Mesenchymal stem cell (in vitro differentiated cells and primary cell): ENCODE measurements around the gene YIPF4.
A peak's percentile ranks its signal among the peaks of the same experiment; 100 is the strongest.

Source experiments
- DNase-seq: peaks from one replicate; pipeline ENCODE4 v3.0.0-alpha.2; 2013
- H2AFZ ChIP-seq: one replicate; pipeline ENCODE4 v1.6.1; 2013; ENCODE audit warnings: low read depth, mild to moderate bottlenecking, control low read depth, inconsistent platforms, low read length, moderate library complexity
- H2AK5ac ChIP-seq: 2 replicates; pipeline ENCODE4 v1.6.1; 2013; ENCODE audit warnings: low read length, moderate library complexity, mild to moderate bottlenecking, inconsistent platforms; ENCODE audit not compliant: severe bottlenecking
- H2BK120ac ChIP-seq: one replicate; pipeline ENCODE4 v1.6.1; 2013; ENCODE audit warnings: low read depth, mild to moderate bottlenecking, inconsistent platforms, low read length, moderate library complexity
- H2BK12ac ChIP-seq, 2 experiments: one replicate each; pipeline ENCODE4 v1.6.1; 2013; ENCODE audit warnings: inconsistent platforms in 2 of 2, low read length in 2 of 2, mild to moderate bottlenecking in 2 of 2, moderate library complexity in 2 of 2, control low read depth in 1 of 2
- H2BK15ac ChIP-seq: one replicate; pipeline ENCODE4 v1.6.1; 2013; ENCODE audit warnings: mild to moderate bottlenecking, low read depth, inconsistent platforms; ENCODE audit not compliant: poor library complexity, severe bottlenecking
- H2BK5ac ChIP-seq: 2 replicates; pipeline ENCODE4 v1.6.1; 2013; ENCODE audit warnings: low read depth, mild to moderate bottlenecking, low read length, control low read depth, inconsistent platforms; ENCODE audit not compliant: poor library complexity, severe bottlenecking
- H3K14ac ChIP-seq, 2 experiments: one replicate each; pipeline ENCODE4 v1.6.1; 2013; ENCODE audit warnings: inconsistent platforms in 2 of 2, low read length in 2 of 2, control low read depth in 1 of 2, mild to moderate bottlenecking in 1 of 2, moderate library complexity in 1 of 2
- H3K18ac ChIP-seq, 2 experiments: one replicate each; pipeline ENCODE4 v1.6.1; 2013; ENCODE audit warnings: inconsistent platforms in 2 of 2, low read length in 2 of 2, control low read depth in 1 of 2, low read depth in 1 of 2, mild to moderate bottlenecking in 1 of 2
- H3K23ac ChIP-seq, 2 experiments: one replicate each; pipeline ENCODE4 v1.6.1; 2013; ENCODE audit warnings: inconsistent platforms in 2 of 2, low read length in 2 of 2, mild to moderate bottlenecking in 2 of 2, moderate library complexity in 2 of 2, control low read depth in 1 of 2
- H3K27ac ChIP-seq: 2 replicates; pipeline ENCODE4 v1.5.1; 2013; ENCODE audit warnings: mild to moderate bottlenecking, moderate library complexity, low read length, control low read depth, inconsistent platforms; ENCODE audit not compliant: poor library complexity, severe bottlenecking
- H3K27me3 ChIP-seq, 2 experiments: 2 replicates each; pipeline versions ENCODE4 v1.6.1 to v1.7.0; 2013; ENCODE audit warnings: low read length in 2 of 2, mild to moderate bottlenecking in 2 of 2, moderate library complexity in 2 of 2, control low read depth in 1 of 2, inconsistent platforms in 1 of 2; ENCODE audit not compliant: control insufficient read depth in 1 of 2, insufficient read depth in 1 of 2
- H3K36me3 ChIP-seq, 2 experiments: 2 replicates each; pipeline versions ENCODE4 v1.6.1 to v1.7.0; 2013; ENCODE audit warnings: low read length in 2 of 2, control low read depth in 1 of 2, inconsistent platforms in 1 of 2, low read depth in 1 of 2, mild to moderate bottlenecking in 1 of 2; ENCODE audit not compliant: insufficient read depth in 2 of 2, control insufficient read depth in 1 of 2
- H3K4ac ChIP-seq, 2 experiments: one replicate each; pipeline ENCODE4 v1.6.1; 2013; ENCODE audit warnings: inconsistent platforms in 2 of 2, low read length in 2 of 2, mild to moderate bottlenecking in 2 of 2, moderate library complexity in 2 of 2, control low read depth in 1 of 2, low read depth in 1 of 2
- H3K4me1 ChIP-seq: 2 replicates; pipeline ENCODE4 v1.6.1; 2013; ENCODE audit warnings: low read depth, low read length, control low read depth; ENCODE audit not compliant: control insufficient read depth, insufficient read depth
- H3K4me2 ChIP-seq: 2 replicates; pipeline ENCODE4 v1.6.1; 2013; ENCODE audit warnings: low read length, mild to moderate bottlenecking, inconsistent platforms; ENCODE audit not compliant: poor library complexity, severe bottlenecking
- H3K4me3 ChIP-seq, 2 experiments: 2 replicates each; pipeline versions ENCODE4 v1.5.1 to v1.7.0; 2013; ENCODE audit warnings: low read length in 2 of 2, mild to moderate bottlenecking in 2 of 2, control low read depth in 1 of 2, low read depth in 1 of 2; ENCODE audit not compliant: insufficient read depth in 1 of 2
- H3K79me1 ChIP-seq: replicated peaks from 2 replicates; pipeline ENCODE4 v1.6.1; 2013; ENCODE audit warnings: mild to moderate bottlenecking, control low read depth, low read length, inconsistent platforms; ENCODE audit not compliant: poor library complexity, severe bottlenecking
- H3K9ac ChIP-seq: 2 replicates; pipeline ENCODE4 v1.7.0; 2013; ENCODE audit warnings: mild to moderate bottlenecking, low read length, moderate library complexity
- H3K9me3 ChIP-seq: 2 replicates; pipeline ENCODE4 v1.7.0; 2013; ENCODE audit warnings: mild to moderate bottlenecking, low read length; ENCODE audit not compliant: control insufficient read depth
- H4K8ac ChIP-seq: one replicate; pipeline ENCODE4 v1.6.1; 2013; ENCODE audit warnings: inconsistent platforms, mild to moderate bottlenecking, low read length, moderate library complexity
- H4K91ac ChIP-seq: one replicate; pipeline ENCODE4 v1.6.1; 2013; ENCODE audit warnings: mild to moderate bottlenecking, low read length, inconsistent platforms
- WGBS: methylation state at CpG from one replicate; pipeline ENCODE4 v1.1.7; 2013; ENCODE audit warnings: mixed read lengths; 5-methylcytosine and 5-hydroxymethylcytosine counted together

Gene YIPF4

GRCh38 chr2:32356681-32357317, 79.1 kb downstream of the YIPF4 start, which contains the start of gene BIRC6:
Gene BIRC6 (plus strand): TSS chr2:32357023. CDS start chr2:32357162, 139 bp downstream.
- Histone ChIP-seq H3K79me1 (no peaks in the 10 kb centered on the region), H2AK5ac (peak within 1 kb of the TSS; percentile 17), H3K4ac (peak within 1 kb of the TSS; percentile 91 to 93), H2BK12ac (peak within 1 kb of the TSS in 1 of 2 experiments; percentile 70), H3K36me3 (peaks cover 0 to 7% of the 10 kb centered on the region in 2 experiments), H3K4me3 (peak within 1 kb of the TSS; percentile 96 to 99), H3K23ac (peak within 1 kb of the TSS; percentile 83 to 99), H4K91ac (peak within 1 kb of the TSS; percentile 99), H3K27me3 (no peaks in the 10 kb centered on the region), H3K18ac (peak within 1 kb of the TSS; percentile 100), H2AFZ (peak within 1 kb of the TSS; percentile 83), H3K9ac (peak within 1 kb of the TSS; percentile 94), H3K27ac (peak within 1 kb of the TSS; percentile 97), H3K14ac (peak within 1 kb of the TSS; percentile 92 to 99), H3K9me3 (no peaks in the 10 kb centered on the region), H3K4me2 (peak within 1 kb of the TSS; percentile 86), H4K8ac (peak within 1 kb of the TSS; percentile 99), H2BK5ac (peak within 1 kb of the TSS; percentile 92), H3K4me1 (peaks cover 3% of the 10 kb centered on the region), H2BK15ac (peak within 1 kb of the TSS; percentile 95), H2BK120ac (peak within 1 kb of the TSS; percentile 77)
- peak; percentile 98 for DNase-seq
- under 1% methylated on average over 70 of the region's 76 CpGs for WGBS

GRCh38 chr2:32357318-32358110, 79.8 kb downstream of the YIPF4 start:
- Histone ChIP-seq H2BK15ac (peak overlapping the region; percentile 95), H3K36me3 (peaks cover 0 to 9% of the 10 kb centered on the region in 2 experiments), H3K79me1 (no peaks in the 10 kb centered on the region), H2AFZ (peak overlapping the region; percentile 83), H2AK5ac (peak overlapping the region; percentile 17), H3K4me1 (peaks cover 3% of the 10 kb centered on the region), H3K27me3 (no peaks in the 10 kb centered on the region), H3K9me3 (no peaks in the 10 kb centered on the region), H3K23ac (peak overlapping the region in 1 of 2 experiments; percentile 66), H2BK12ac (peak overlapping the region in 1 of 2 experiments; percentile 70), H3K4me2 (peak overlapping the region; percentile 74), H2BK120ac (peak overlapping the region; percentile 69), H4K91ac (peak overlapping the region; percentile 97), H3K4me3 (peak overlapping the region; percentile 96 to 99), H3K9ac (peak overlapping the region; percentile 94), H3K27ac (peak overlapping the region; percentile 84), H3K14ac (peak overlapping the region in 1 of 2 experiments; percentile 99), H4K8ac (peak overlapping the region; percentile 81), H3K18ac (peak overlapping the region; percentile 58 to 100), H3K4ac (peak overlapping the region; percentile 61 to 75), H2BK5ac (peak overlapping the region; percentile 39)
- 1% methylated on average over 42 of the region's 65 CpGs for WGBS
- DNase-seq, result peak; percentile 60

GRCh38 chr2:32358111-32358482, 80.4 kb downstream of the YIPF4 start:
- Histone ChIP-seq H3K18ac (peak overlapping the region in 1 of 2 experiments; percentile 28), H3K23ac (no peak overlapping the region), H2BK12ac (peak overlapping the region in 1 of 2 experiments; percentile 64), H3K4me3 (peak overlapping the region; percentile 96 to 99), H3K36me3 (peaks cover 0 to 9% of the 10 kb centered on the region in 2 experiments), H4K91ac (no peak overlapping the region), H2AFZ (no peak overlapping the region), H3K14ac (peak overlapping the region in 1 of 2 experiments; percentile 1), H3K9ac (peak overlapping the region; percentile 94), H3K27ac (peak overlapping the region; percentile 53), H4K8ac (no peak overlapping the region), H3K4me1 (peaks cover 6% of the 10 kb centered on the region), H3K79me1 (no peaks in the 10 kb centered on the region), H2BK15ac (no peak overlapping the region), H3K4ac (peak overlapping the region; percentile 64 to 74), H3K4me2 (peak overlapping the region; percentile 74), H2BK5ac (no peak overlapping the region), H3K9me3 (no peaks in the 10 kb centered on the region), H2AK5ac (no peak overlapping the region), H2BK120ac (no peak overlapping the region), H3K27me3 (no peaks in the 10 kb centered on the region)
- DNase-seq, result peak; percentile 61
- 8% methylated on average over 12 of the region's 16 CpGs for WGBS

GRCh38 chr2:32360416-32360815, 82.7 kb downstream of the YIPF4 start:
- H3K36me3 ChIP-seq, result peaks cover 0 to 9% of the 10 kb centered on the region in 2 experiments
- no peak overlapping the region for H3K23ac ChIP-seq
- no peak overlapping the region for H2AK5ac ChIP-seq
- no peak overlapping the region for H2BK120ac ChIP-seq
- H3K14ac ChIP-seq, result no peak overlapping the region
- no peaks in the 10 kb centered on the region for H3K9me3 ChIP-seq
- no peak overlapping the region for H4K8ac ChIP-seq
- H3K18ac ChIP-seq, result no peak overlapping the region
- no peak overlapping the region for H2BK5ac ChIP-seq
- H3K27ac ChIP-seq, result no peak overlapping the region
- no peak overlapping the region for H3K4me2 ChIP-seq
- no peak overlapping the region for H4K91ac ChIP-seq
- no peak overlapping the region for H2BK12ac ChIP-seq
- no peak for DNase-seq
- no peak overlapping the region for H3K4ac ChIP-seq
- 50% methylated on average over 1 of the region's 4 CpGs for WGBS
- peak overlapping the region in 1 of 2 experiments; percentile 96 for H3K4me3 ChIP-seq
- H3K27me3 ChIP-seq, result no peaks in the 10 kb centered on the region
- peak overlapping the region; percentile 2 for H3K9ac ChIP-seq
- H3K79me1 ChIP-seq, result no peaks in the 10 kb centered on the region
- H3K4me1 ChIP-seq, result peaks cover 4% of the 10 kb centered on the region
- no peak overlapping the region for H2AFZ ChIP-seq
- H2BK15ac ChIP-seq, result no peak overlapping the region
